ENCODE measurements around the gene KRT16.
"Not testable (repeated sequence)": the region's sequence is repeated elsewhere in the genome, so short reads cannot be mapped to it uniquely, and the experiment has no call there.

Gene KRT16

GRCh38 chr17:41631898-41632285 lies 19.3 kb upstream of the KRT16 start:
- Histone ChIP-seq H3K4me1 (ENCODE audit: control insufficient read depth, insufficient read depth, low read length) (no peaks in the 10 kb centered on the region), H3K36me3 (ENCODE audit: control insufficient read depth, insufficient read depth, low read length, severe bottlenecking) (no peaks in the 10 kb centered on the region), H3K9ac (ENCODE audit: low read length) (no peak overlapping the region), H3K4me3 (ENCODE audit: low read length) (no peak overlapping the region), H3K27me3 (replicated peaks; ENCODE audit: control insufficient read depth, insufficient read depth, low read length) (peaks cover 22% of the 10 kb centered on the region), H3K9me3 (ENCODE audit: control insufficient read depth, low read length) (no peaks in the 10 kb centered on the region)
- DNase-seq (ENCODE audit: low read depth) = no peak

GRCh38 chr17:41631025-41631897 lies 18.7 kb upstream of the KRT16 start:
- H3K4me3 ChIP-seq (ENCODE audit: low read length) = no peak overlapping the region
- peaks cover 19% of the 10 kb centered on the region for H3K27me3 ChIP-seq (replicated peaks; ENCODE audit: control insufficient read depth, insufficient read depth, low read length)
- no peaks in the 10 kb centered on the region for H3K9me3 ChIP-seq (ENCODE audit: control insufficient read depth, low read length)
- DNase-seq (ENCODE audit: low read depth) = no peak
- H3K4me1 ChIP-seq (ENCODE audit: control insufficient read depth, insufficient read depth, low read length) = no peaks in the 10 kb centered on the region
- no peak overlapping the region for H3K9ac ChIP-seq (ENCODE audit: low read length)
- no peaks in the 10 kb centered on the region for H3K36me3 ChIP-seq (ENCODE audit: control insufficient read depth, insufficient read depth, low read length, severe bottlenecking)

- no peaks in the 10 kb centered on the region for H3K9me3 ChIP-seq (ENCODE audit: control insufficient read depth, low read length)
- no peaks in the 10 kb centered on the region for H3K4me1 ChIP-seq (ENCODE audit: control insufficient read depth, insufficient read depth, low read length)
- no peaks in the 10 kb centered on the region for H3K36me3 ChIP-seq (ENCODE audit: control insufficient read depth, insufficient read depth, low read length, severe bottlenecking)
- no peak overlapping the region for H3K4me3 ChIP-seq (ENCODE audit: low read length)
- DNase-seq (ENCODE audit: low read depth) = no peak
- H3K27me3 ChIP-seq (replicated peaks; ENCODE audit: control insufficient read depth, insufficient read depth, low read length) = peaks cover 19% of the 10 kb centered on the region
- H3K9ac ChIP-seq (ENCODE audit: low read length) = no peak overlapping the region
Observed at GRCh38 chr17:41629826-41630670, 17.5 kb upstream of the KRT16 start.

GRCh38 chr17:41629316-41629715 lies 16.7 kb upstream of the KRT16 start:
- Histone ChIP-seq H3K9me3 (ENCODE audit: control insufficient read depth, low read length) (no peaks in the 10 kb centered on the region), H3K36me3 (ENCODE audit: control insufficient read depth, insufficient read depth, low read length, severe bottlenecking) (no peaks in the 10 kb centered on the region), H3K4me1 (ENCODE audit: control insufficient read depth, insufficient read depth, low read length) (no peaks in the 10 kb centered on the region), H3K9ac (ENCODE audit: low read length) (no peak overlapping the region), H3K27me3 (replicated peaks; ENCODE audit: control insufficient read depth, insufficient read depth, low read length) (peaks cover 18% of the 10 kb centered on the region), H3K4me3 (ENCODE audit: low read length) (no peak overlapping the region)
- DNase-seq (ENCODE audit: low read depth) = no peak

GRCh38 chr17:41628621-41629255 lies 16.2 kb upstream of the KRT16 start:
- not testable (repeated sequence) for H3K4me1 ChIP-seq (ENCODE audit: control insufficient read depth, insufficient read depth, low read length); H3K9me3 ChIP-seq (ENCODE audit: control insufficient read depth, low read length); H3K9ac ChIP-seq (ENCODE audit: low read length); H3K36me3 ChIP-seq (ENCODE audit: control insufficient read depth, insufficient read depth, low read length, severe bottlenecking); H3K4me3 ChIP-seq (ENCODE audit: low read length); DNase-seq (ENCODE audit: low read depth)
- H3K27me3 ChIP-seq (replicated peaks; ENCODE audit: control insufficient read depth, insufficient read depth, low read length) = peaks cover 18% of the 10 kb centered on the region

- not testable (repeated sequence) for H3K36me3 ChIP-seq (ENCODE audit: control insufficient read depth, insufficient read depth, low read length, severe bottlenecking); H3K4me3 ChIP-seq (ENCODE audit: low read length); H3K9me3 ChIP-seq (ENCODE audit: control insufficient read depth, low read length); H3K4me1 ChIP-seq (ENCODE audit: control insufficient read depth, insufficient read depth, low read length); H3K9ac ChIP-seq (ENCODE audit: low read length); DNase-seq (ENCODE audit: low read depth)
- peaks cover 18% of the 10 kb centered on the region for H3K27me3 ChIP-seq (replicated peaks; ENCODE audit: control insufficient read depth, insufficient read depth, low read length)
Observed at GRCh38 chr17:41628073-41628370, 15.5 kb upstream of the KRT16 start.

GRCh38 chr17:41627316-41628072 lies 14.9 kb upstream of the KRT16 start:
- H3K4me3 ChIP-seq (ENCODE audit: low read length) = no peak overlapping the region
- DNase-seq (ENCODE audit: low read depth) = no peak
- no peaks in the 10 kb centered on the region for H3K4me1 ChIP-seq (ENCODE audit: control insufficient read depth, insufficient read depth, low read length)
- H3K27me3 ChIP-seq (replicated peaks; ENCODE audit: control insufficient read depth, insufficient read depth, low read length) = peaks cover 18% of the 10 kb centered on the region
- no peak overlapping the region for H3K9ac ChIP-seq (ENCODE audit: low read length)
- H3K36me3 ChIP-seq (ENCODE audit: control insufficient read depth, insufficient read depth, low read length, severe bottlenecking) = no peaks in the 10 kb centered on the region
- H3K9me3 ChIP-seq (ENCODE audit: control insufficient read depth, low read length) = no peaks in the 10 kb centered on the region

GRCh38 chr17:41626914-41627295 lies 14.3 kb upstream of the KRT16 start:
- H3K4me3 ChIP-seq (ENCODE audit: low read length); H3K4me1 ChIP-seq (ENCODE audit: control insufficient read depth, insufficient read depth, low read length); H3K9ac ChIP-seq (ENCODE audit: low read length); DNase-seq (ENCODE audit: low read depth); H3K9me3 ChIP-seq (ENCODE audit: control insufficient read depth, low read length); H3K36me3 ChIP-seq (ENCODE audit: control insufficient read depth, insufficient read depth, low read length, severe bottlenecking): not testable (repeated sequence)
- peaks cover 18% of the 10 kb centered on the region for H3K27me3 ChIP-seq (replicated peaks; ENCODE audit: control insufficient read depth, insufficient read depth, low read length)

- H3K27me3 ChIP-seq (replicated peaks; ENCODE audit: control insufficient read depth, insufficient read depth, low read length) = peaks cover 18% of the 10 kb centered on the region
- H3K4me3 ChIP-seq (ENCODE audit: low read length); H3K9ac ChIP-seq (ENCODE audit: low read length); H3K4me1 ChIP-seq (ENCODE audit: control insufficient read depth, insufficient read depth, low read length); H3K9me3 ChIP-seq (ENCODE audit: control insufficient read depth, low read length); H3K36me3 ChIP-seq (ENCODE audit: control insufficient read depth, insufficient read depth, low read length, severe bottlenecking); DNase-seq (ENCODE audit: low read depth): not testable (repeated sequence)
Observed at GRCh38 chr17:41626028-41626913, 13.7 kb upstream of the KRT16 start.

GRCh38 chr17:41625602-41626001 lies 13.0 kb upstream of the KRT16 start:
- DNase-seq (ENCODE audit: low read depth) = no peak

More at GRCh38 chr17:41625602-41626001, 13.0 kb upstream of the KRT16 start:
- peaks cover 18% of the 10 kb centered on the region for H3K27me3 ChIP-seq (replicated peaks; ENCODE audit: control insufficient read depth, insufficient read depth, low read length)
- no peak overlapping the region for H3K9ac ChIP-seq (ENCODE audit: low read length)
- H3K36me3 ChIP-seq (ENCODE audit: control insufficient read depth, insufficient read depth, low read length, severe bottlenecking) = no peaks in the 10 kb centered on the region
- no peaks in the 10 kb centered on the region for H3K9me3 ChIP-seq (ENCODE audit: control insufficient read depth, low read length)
- H3K4me3 ChIP-seq (ENCODE audit: low read length) = no peak overlapping the region
- no peaks in the 10 kb centered on the region for H3K4me1 ChIP-seq (ENCODE audit: control insufficient read depth, insufficient read depth, low read length)

Measured in adipocyte (in vitro differentiated cells).